HG03457 (cell line): ENCODE results near the gene SPTBN4.
"Not testable (repeated sequence)": the region's sequence is repeated elsewhere in the genome, so short reads cannot be mapped to it uniquely, and the experiment has no call there.

Source experiments
- ATAC-seq: cut with Tn5 transposase; IDR thresholded peaks from one replicate; pipeline ENCODE4 v1.9.1; 2021; ENCODE audit warnings: moderate number of reproducible peaks; ENCODE audit not compliant: unreplicated experiment

SPTBN4 gene

GRCh38 chr19:40613690-40614621 lies 147.2 kb downstream of the SPTBN4 start:
- no peak for ATAC-seq

GRCh38 chr19:40614622-40615411 lies 148.0 kb downstream of the SPTBN4 start:
- ATAC-seq: no peak

GRCh38 chr19:40616178-40616577 lies 149.4 kb downstream of the SPTBN4 start:
- ATAC-seq: no peak

DNA sequence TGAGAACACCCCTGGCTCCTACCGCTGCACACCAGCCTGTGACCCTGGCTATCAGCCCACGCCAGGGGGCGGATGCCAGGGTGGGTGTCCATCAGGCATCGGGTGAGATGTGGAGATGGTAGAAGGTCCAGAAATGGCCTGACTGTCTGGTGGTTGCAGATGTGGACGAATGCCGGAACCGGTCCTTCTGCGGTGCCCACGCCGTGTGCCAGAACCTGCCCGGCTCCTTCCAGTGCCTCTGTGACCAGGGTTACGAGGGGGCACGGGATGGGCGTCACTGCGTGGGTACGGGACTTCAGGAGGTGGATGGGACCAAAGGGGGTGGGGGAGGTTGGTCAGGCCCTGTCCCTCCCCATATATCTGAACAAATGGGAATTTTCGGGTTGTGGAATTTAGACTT lies 150.1 kb downstream of the SPTBN4 start:
- no peak for ATAC-seq

- no peak for ATAC-seq
Observed at GRCh38 chr19:40617961-40618360, 151.2 kb downstream of the SPTBN4 start.

DNA sequence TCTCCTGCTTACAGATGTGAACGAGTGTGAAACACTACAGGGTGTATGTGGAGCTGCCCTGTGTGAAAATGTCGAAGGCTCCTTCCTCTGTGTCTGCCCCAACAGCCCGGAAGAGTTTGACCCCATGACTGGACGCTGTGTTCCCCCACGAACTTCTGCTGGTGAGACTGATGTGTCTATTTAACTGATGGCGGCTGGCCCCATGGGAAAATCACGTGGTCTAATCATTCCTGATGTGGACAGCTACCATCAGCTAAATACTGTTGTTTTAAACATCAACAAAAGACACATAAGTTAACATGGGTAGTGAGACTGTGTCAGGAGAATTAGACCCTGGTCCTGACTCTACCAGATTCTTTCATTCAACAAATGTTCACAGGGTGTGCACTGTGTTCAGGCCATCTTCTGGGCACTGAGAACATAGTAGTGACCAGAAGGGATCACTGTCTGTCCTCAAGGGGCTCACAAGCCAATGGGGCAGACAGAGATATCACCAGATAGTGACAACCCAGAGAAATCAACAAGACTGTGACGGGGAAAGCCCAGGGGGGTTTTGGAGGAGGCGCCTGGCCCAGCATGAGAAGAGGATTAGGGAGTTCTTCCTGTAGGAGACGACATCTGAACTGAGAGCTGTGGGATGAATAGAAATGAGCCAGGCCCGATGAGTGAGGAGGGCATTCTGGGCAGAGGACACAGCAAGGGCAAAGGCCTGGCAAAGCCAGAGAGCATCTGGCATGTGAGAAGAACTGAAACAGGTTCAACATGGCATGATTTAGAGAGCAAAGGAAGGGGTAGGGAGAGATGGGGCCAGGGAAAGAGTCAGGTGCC lies 152.7 kb downstream of the SPTBN4 start:
- no peak for ATAC-seq

- ATAC-seq: no peak
Observed at GRCh38 chr19:40620161-40620485, 153.3 kb downstream of the SPTBN4 start.

GRCh38 chr19:40621283-40621682 lies 154.5 kb downstream of the SPTBN4 start:
- no peak for ATAC-seq

DNA sequence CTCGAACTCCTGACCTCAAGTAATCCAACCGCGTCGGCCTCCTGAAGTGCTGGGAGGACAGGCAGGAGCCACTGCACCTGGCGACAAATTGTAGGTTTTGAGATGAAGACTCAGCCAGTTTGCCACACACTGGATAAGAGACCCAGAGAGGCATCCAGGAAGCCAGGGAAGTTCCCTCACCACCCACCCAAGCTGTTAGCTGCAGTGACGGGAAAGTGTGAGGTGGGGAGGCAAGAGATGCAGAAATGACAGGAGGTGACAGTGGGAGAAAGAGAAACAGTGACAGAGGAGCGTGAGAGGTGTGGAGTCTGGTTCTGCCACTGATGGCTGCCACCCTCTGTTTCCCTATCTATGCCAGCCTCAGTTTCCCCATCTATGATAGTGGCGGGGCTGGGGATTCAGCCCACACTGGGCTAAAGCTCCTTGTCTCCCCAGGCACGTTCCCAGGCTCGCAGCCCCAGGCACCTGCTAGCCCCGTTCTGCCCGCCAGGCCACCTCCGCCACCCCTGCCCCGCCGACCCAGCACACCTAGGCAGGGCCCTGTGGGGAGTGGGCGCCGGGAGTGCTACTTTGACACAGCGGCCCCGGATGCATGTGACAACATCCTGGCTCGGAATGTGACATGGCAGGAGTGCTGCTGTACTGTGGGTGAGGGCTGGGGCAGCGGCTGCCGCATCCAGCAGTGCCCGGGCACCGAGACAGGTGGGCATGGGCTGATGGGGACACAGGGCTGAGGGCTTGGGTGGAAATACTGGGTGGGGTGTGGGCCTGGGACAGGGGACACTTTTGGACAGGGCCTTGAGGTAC lies 155.4 kb downstream of the SPTBN4 start:
- ATAC-seq: no peak

GRCh38 chr19:40622773-40623075 lies 155.9 kb downstream of the SPTBN4 start:
- no peak for ATAC-seq

GRCh38 chr19:40623403-40624251 lies 156.8 kb downstream of the SPTBN4 start:
- no peak for ATAC-seq

GRCh38 chr19:40624369-40625153 lies 157.8 kb downstream of the SPTBN4 start:
- ATAC-seq: not testable (repeated sequence)

- ATAC-seq: no peak
Observed at GRCh38 chr19:40625406-40626120, 158.8 kb downstream of the SPTBN4 start.
